22Rv1 (cell line): ENCODE measurements around the gene GFOD1.

Experiments
- CTCF ChIP-seq: fragments of 450-650 bp; IDR thresholded peaks from 2 replicates; pipeline ENCODE4 v1.5.1; 2017; ENCODE audit warnings: mild to moderate bottlenecking
- ZFX ChIP-seq: fragments of 450-650 bp; IDR thresholded peaks from 2 replicates; pipeline ENCODE4 v1.6.1; 2017; ENCODE audit warnings: antibody characterized with exemption, borderline replicate concordance

- TF ChIP-seq CTCF (no peak), ZFX (no peak)
These were observed 68.6 kb downstream of the GFOD1 start for GRCh38 chr6:13418844-13419243.
